ENCODE measurements around the gene VSX2.
A peak's percentile ranks its signal among the peaks of the same experiment; 100 is the strongest.

The VSX2 gene

GRCh38 chr14:74302634-74303569 is 63.7 kb downstream of the VSX2 start, which contains the start of gene ABCD4:
TSS of gene ABCD4 (minus strand) at chr14:74302934. CDS start at chr14:74302912, 22 bp downstream.
- DNase-seq, result peak; percentile 95

- DNase-seq, result no peak
These were observed 69.4 kb downstream of the VSX2 start for GRCh38 chr14:74308695-74309094.

GRCh38 chr14:74309125-74310022 is 70.1 kb downstream of the VSX2 start:
- DNase-seq, result no peak

GRCh38 chr14:74312161-74312560 is 72.9 kb downstream of the VSX2 start:
- no peak for DNase-seq
